Activated B cell treated with CpG ODN at 0.5 μM for 24 hours (primary cell): ENCODE measurements around the gene FGGY. TPM values are rescaled to one million over a fixed set of nuclear protein-coding genes. Genes with fewer than 3 reads are reported as not detected.

Experiments used
- ATAC-seq: fragments of 200-7000 bp; cut with Tn5 transposase; one replicate; pipeline ENCODE4 v1.10.0; 2021; ENCODE audit warnings: low read depth, mild to moderate bottlenecking, moderate library complexity
- CTCF ChIA-PET: fragments of 350-600 bp; sonication (Branson Sonifier 250); formaldehyde crosslinking; loops from one replicate; lab custom pipeline; 2021; ENCODE audit warnings: antibody characterized with exemption; lab: Charles Lee
- POLR2A ChIA-PET: fragments of 350-600 bp; sonication (Branson Sonifier 250); formaldehyde crosslinking; loops from one replicate; lab custom pipeline; 2021; ENCODE audit warnings: antibody characterized with exemption; lab: Charles Lee
- DNase-seq: peaks from one replicate; pipeline ENCODE4 v3.0.0; 2022
- H3K27ac Mint-ChIP-seq: one replicate; pipeline ENCODE4 v1.8.0; 2020; ENCODE audit warnings: mixed read lengths
- H3K27me3 Mint-ChIP-seq: one replicate; pipeline ENCODE4 v1.8.0; 2021; ENCODE audit warnings: mixed read lengths
- H3K36me3 Mint-ChIP-seq: one replicate; pipeline ENCODE4 v1.8.0; 2021; ENCODE audit warnings: low read depth, mixed read lengths
- H3K4me1 Mint-ChIP-seq: one replicate; pipeline ENCODE4 v1.8.0; 2021; ENCODE audit warnings: mixed read lengths
- H3K4me3 Mint-ChIP-seq: one replicate; pipeline ENCODE4 v1.8.0; 2020; ENCODE audit warnings: mild to moderate bottlenecking, mixed read lengths
- H3K9me3 Mint-ChIP-seq: one replicate; pipeline ENCODE4 v1.8.0; 2020; ENCODE audit warnings: mixed read lengths
- intact Hi-C: fragments of 100-400 bp; cut with micrococcal nuclease; formaldehyde crosslinking; loops from one replicate; pipeline ENCODE4 v1.15.1; 2024
- total RNA-seq: library from RNA; stranded (reverse); gene quantifications from 2 replicates; pipeline ENCODE4 v1.2.3, GENCODE V29; 2022
- TF ChIP-seq, protein P1 (sequence below): fragments of 200-600 bp; IDR thresholded peaks from one replicate; pipeline ENCODE4 v1.8.0; 2022; ENCODE audit warnings: antibody characterized with exemption, mild to moderate bottlenecking

Gene FGGY
- total RNA-seq, 1 donor from 2014 or later = 24.0 TPM

DNA sequence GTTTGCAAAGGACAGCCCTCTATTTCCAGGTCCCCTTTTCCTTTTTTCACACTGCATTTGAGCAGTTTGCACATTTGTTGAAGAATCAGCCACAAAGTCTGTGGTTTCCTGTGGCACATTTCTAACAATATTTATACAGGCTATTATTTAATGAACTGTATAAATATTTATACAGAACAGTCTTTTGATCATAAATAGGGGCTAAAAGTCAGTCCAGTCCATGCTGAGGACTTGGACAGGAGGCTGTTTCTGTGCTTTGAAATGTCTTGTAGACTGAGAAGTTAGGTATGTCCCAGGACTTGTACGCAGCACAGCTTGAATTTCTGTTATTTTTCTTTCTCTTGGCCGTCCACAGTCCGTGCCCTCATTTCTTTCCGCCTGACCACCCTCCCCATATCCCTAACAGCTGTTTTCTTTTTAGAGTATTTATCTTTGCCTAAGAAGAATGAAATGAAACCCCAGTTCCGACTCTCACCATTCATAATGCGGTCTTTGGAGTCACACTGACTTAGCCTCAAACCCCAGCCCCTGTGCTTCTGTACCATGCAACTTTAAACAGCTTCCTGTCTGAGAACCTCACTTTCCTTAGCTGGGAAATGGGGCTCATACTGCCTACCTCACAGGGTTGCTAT lies 19.7 kb downstream of the FGGY start:
- Mint-ChIP-seq H3K27ac (no peak overlapping the region), H3K4me3 (no peak overlapping the region), H3K4me1 (peaks cover 18% of the 10 kb centered on the region), H3K36me3 (peaks cover under 1% of the 10 kb centered on the region), H3K9me3 (no peaks in the 10 kb centered on the region), H3K27me3 (no peaks in the 10 kb centered on the region)
- ChIA-PET CTCF (interaction anchor here (1.1 kb wide), 1 partner anchor 382 kb away, joined by 3 read pairs; no protein-coding TSS in a partner anchor), POLR2A (no interaction called here)
- DNase-seq (no peak), ATAC-seq (no peak)
- TF ChIP-seq, protein P1, sequence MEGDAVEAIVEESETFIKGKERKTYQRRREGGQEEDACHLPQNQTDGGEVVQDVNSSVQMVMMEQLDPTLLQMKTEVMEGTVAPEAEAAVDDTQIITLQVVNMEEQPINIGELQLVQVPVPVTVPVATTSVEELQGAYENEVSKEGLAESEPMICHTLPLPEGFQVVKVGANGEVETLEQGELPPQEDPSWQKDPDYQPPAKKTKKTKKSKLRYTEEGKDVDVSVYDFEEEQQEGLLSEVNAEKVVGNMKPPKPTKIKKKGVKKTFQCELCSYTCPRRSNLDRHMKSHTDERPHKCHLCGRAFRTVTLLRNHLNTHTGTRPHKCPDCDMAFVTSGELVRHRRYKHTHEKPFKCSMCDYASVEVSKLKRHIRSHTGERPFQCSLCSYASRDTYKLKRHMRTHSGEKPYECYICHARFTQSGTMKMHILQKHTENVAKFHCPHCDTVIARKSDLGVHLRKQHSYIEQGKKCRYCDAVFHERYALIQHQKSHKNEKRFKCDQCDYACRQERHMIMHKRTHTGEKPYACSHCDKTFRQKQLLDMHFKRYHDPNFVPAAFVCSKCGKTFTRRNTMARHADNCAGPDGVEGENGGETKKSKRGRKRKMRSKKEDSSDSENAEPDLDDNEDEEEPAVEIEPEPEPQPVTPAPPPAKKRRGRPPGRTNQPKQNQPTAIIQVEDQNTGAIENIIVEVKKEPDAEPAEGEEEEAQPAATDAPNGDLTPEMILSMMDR = no peak
- intact Hi-C loops = no loop called here

DNA sequence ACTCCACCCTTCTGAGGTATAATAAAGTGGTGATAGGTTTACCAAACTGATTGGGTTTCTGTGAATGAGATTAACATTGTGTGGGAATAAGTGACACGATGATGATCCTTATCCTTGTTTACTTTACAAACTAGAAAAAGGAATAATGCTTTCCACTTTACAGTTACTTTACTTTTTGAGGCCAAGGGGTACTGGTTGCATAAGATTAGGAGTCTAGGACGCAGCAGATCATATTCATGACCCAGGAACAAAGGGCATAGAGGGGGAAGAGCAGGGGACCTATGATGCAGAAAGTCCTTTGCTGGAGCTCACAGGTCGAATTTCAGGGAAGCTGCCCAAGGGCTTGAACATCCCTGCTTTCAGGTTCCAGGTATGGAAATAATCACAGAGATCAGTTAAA lies 20.4 kb downstream of the FGGY start:
- TF ChIP-seq, protein P1 = no peak
- Mint-ChIP-seq H3K4me3 (no peak overlapping the region), H3K27me3 (no peaks in the 10 kb centered on the region), H3K27ac (no peak overlapping the region), H3K4me1 (peaks cover 18% of the 10 kb centered on the region), H3K36me3 (peaks cover 5% of the 10 kb centered on the region), H3K9me3 (no peaks in the 10 kb centered on the region)
- ATAC-seq (no peak), DNase-seq (no peak)
- ChIA-PET CTCF (interaction anchor here (1.1 kb wide), 1 partner anchor 382 kb away, joined by 3 read pairs; no protein-coding TSS in a partner anchor), POLR2A (no interaction called here)
- intact Hi-C loops = no loop called here

DNA sequence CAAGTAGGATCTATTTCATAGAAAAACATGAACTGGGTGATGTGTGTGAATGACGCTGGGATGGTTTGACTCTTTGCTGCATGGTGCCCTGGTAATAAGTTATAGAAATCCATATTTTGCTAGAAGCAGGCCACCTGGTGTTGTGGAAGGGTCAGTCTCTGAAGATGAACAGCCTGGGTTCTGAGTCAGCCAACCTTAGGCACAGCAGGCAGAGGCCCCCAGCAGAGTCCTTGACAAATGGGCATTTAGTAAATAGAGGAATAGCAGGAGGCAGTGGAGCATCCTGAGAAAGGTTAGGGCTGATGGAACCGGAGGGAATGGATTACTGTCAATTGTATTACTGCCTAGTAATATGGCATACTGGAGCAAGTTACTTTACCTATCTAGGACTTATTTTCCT lies 20.9 kb downstream of the FGGY start:
- ATAC-seq = no peak
- no peaks in the 10 kb centered on the region for H3K9me3 Mint-ChIP-seq
- TF ChIP-seq, protein P1 = no peak
- CTCF ChIA-PET = no interaction called here
- POLR2A ChIA-PET = no interaction called here
- DNase-seq = no peak
- peaks cover 18% of the 10 kb centered on the region for H3K4me1 Mint-ChIP-seq
- no peak overlapping the region for H3K27ac Mint-ChIP-seq
- no peaks in the 10 kb centered on the region for H3K27me3 Mint-ChIP-seq
- intact Hi-C loops = no loop called here
- H3K4me3 Mint-ChIP-seq = no peak overlapping the region
- H3K36me3 Mint-ChIP-seq = peaks cover 7% of the 10 kb centered on the region

DNA sequence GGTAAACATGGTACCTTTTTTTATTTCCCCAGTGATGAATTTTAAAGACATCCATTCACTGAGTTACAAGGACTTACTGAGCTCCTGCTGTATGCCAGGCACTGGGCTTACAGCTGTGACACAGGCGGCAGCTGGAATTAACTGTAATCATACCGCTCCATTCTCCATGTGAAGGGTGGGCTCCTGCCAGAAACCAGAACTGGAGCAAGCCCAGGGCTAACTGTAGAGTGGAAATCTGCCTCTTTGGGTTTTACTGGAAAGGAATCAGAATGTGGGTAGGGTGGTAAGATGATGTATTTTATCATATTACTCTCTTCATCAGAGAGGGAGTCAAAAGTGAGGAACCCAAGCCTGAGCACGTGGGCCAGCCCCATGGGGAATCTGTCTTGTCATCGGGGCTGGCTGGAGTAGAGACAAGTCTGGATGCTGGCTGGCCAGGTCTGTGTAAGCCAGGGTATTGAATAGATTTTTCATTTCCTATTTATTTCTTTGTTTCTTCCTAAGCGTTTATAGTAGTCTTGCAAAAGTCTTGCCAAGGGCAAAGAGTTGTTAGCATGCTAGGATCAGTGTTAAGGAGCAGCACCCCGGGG lies 21.5 kb downstream of the FGGY start:
- intact Hi-C loops = no loop called here
- Mint-ChIP-seq H3K9me3 (no peaks in the 10 kb centered on the region), H3K4me3 (no peak overlapping the region), H3K27me3 (no peaks in the 10 kb centered on the region), H3K36me3 (peaks cover 9% of the 10 kb centered on the region), H3K27ac (no peak overlapping the region), H3K4me1 (peaks cover 18% of the 10 kb centered on the region)
- ATAC-seq (no peak), DNase-seq (no peak)
- ChIA-PET POLR2A (no interaction called here), CTCF (no interaction called here)
- TF ChIP-seq, protein P1 = no peak

DNA sequence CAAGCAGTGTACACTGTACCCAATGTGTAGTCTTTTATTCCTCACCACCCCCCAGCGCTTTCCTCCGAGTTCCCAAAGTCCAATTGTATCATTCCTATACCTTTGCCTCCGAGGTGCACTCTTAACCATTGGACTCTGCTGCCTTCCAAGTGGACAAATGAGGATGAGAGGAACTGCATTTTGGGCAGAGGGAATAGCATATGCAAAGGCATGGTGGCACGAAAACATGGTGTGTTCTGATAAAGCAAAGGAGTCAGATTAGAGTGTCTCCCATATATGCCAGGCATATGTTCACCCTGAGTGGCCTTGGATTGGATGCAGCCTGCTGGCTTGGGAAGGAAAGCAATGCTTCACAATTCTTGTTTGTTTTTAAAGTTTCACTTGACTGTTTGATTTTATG lies 25.5 kb downstream of the FGGY start:
- intact Hi-C loops = no loop called here
- no peaks in the 10 kb centered on the region for H3K27me3 Mint-ChIP-seq
- no peak overlapping the region for H3K4me3 Mint-ChIP-seq
- ATAC-seq = no peak
- no peak for DNase-seq
- no peak overlapping the region for H3K27ac Mint-ChIP-seq
- peaks cover 4% of the 10 kb centered on the region for H3K9me3 Mint-ChIP-seq
- POLR2A ChIA-PET = no interaction called here
- H3K36me3 Mint-ChIP-seq = peaks cover 34% of the 10 kb centered on the region
- CTCF ChIA-PET = no interaction called here
- TF ChIP-seq, protein P1 = no peak
- peaks cover 8% of the 10 kb centered on the region for H3K4me1 Mint-ChIP-seq
